NCI-H526 treated with DMSO at 0.1 percent for 48 hours (cell line): ENCODE results near the gene ALOXE3.
A peak's percentile ranks its signal among the peaks of the same experiment; 100 is the strongest.
"Not testable (repeated sequence)": the region's sequence is repeated elsewhere in the genome, so short reads cannot be mapped to it uniquely, and the experiment has no call there.

Source experiments
- DNase-seq: peaks from one replicate; lab custom pipeline; 2025; lab: John Stamatoyannopoulos, UW

ALOXE3 gene

DNA sequence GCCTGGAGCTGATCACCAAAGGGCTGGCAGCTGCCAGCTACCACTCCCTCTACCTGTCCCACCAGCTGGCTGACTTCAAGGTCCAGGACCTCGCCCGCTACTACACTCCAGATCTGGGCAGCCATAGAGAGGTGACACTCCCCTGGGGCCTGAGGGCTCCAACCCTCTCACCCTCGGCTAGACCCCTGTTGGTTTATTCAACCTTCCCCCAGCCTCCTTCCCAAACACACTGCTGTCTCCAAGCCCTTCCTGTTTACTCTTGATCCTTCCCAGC is 48.8 kb downstream of the ALOXE3 start:
- DNase-seq = no peak

DNA sequence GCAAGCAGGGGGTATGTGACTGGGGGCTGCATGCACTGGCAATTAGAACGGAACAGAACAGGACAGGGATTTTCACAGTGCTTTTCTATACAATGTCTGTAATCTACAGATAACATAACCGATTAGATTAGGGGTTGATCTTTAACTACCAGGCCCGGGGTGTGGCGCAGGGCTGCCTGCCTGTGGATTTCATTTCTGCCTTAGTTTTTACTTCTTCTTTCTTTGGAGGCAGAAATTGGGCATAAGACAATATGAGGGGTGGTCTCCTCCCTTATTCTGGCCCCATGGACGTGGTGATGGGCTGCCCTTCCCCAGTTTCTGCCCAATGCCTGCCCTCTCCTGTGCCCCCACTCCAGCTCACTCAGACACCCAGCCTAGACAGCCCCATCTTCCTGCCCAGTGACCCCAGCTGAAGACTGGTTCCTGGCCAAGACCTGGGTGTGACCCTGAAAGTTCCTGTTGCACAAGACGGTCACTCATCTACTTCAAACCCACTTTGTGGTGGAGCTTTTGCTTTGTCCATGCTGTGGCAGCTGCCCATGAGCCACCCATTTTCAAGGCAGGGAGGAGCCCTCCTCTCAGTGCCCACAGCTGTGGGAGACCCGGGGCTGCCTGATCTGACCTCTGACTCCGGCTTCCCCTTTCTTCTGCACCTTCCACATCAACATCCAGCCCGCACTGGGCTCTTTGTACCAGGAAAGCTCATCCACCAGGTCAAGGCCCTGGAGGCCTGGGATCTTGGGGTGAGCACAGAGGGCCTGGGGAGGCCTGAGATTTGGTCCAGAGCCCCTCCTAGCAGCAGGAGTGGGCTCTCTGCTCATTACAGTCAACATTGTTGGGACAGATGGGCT is 49.4 kb downstream of the ALOXE3 start:
- no peak for DNase-seq

DNA sequence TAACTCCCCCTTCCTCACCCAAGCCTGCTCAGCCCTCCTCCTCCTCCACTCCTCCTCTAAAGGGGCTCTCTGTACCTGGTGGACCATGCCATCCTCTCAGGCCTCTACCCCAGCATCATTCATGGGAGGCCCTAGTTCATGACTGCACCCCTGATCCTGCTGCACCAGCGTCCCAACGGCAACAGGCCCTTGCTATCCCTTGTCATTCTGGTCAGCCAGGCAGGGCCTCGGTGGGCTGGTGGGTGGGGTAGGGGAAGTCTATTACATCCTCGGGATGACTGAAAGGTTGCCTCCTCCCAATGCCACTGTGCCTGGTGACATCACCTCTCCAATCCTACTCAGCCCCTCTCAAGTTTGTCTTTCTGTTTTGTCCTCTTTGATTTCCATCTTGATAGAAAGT is 50.5 kb downstream of the ALOXE3 start:
- DNase-seq = no peak

DNA sequence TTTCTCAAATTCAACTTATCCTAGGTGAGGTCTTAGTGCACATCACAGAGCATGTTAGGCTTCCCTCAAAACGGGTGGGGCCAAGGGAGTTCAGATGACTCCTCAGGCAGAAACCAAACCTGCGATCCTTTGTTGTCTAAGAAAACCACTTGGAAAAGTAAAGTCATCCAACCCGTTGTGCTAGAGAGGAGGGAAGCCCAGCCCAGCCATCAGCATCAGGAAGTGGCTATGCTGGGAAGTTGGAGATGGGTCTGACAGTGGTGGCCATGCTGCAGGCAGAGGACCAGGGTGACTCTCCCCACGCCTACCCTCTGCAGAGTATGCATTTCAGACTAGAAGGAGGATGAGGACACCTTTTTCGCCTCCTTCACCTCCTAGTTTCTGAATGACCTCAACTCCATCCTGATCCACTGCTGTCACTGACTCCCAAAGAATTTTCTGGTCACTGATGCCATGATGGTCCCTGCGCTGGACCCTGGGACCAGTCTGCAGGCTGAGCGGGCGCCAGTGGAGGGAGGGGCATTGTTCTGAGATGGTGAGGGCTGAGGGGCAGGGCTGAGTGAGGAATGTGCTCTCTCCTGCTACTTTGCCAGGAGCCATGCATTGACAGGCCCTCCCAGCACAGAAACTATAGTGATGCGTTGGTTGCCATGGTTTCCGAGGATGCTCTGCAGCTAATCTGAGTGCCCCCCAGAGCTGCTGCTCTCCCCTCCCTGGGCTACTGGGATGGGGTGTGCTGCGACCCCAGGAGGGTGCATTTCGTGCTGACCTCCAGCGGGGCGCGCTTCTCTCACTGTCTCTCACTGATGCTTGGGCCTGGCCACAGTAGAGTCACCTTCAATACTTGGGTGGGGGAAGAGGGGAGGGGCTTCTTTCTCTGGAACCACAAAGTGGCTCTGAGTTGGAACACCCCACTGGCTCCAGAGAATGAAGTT is 51.2 kb downstream of the ALOXE3 start:
- DNase-seq = no peak

GRCh38 chr17:8064561-8065019 is 53.7 kb downstream of the ALOXE3 start:
- DNase-seq = no peak

- DNase-seq = no peak
Observed at GRCh38 chr17:8063761-8064534, 54.4 kb downstream of the ALOXE3 start.

- DNase-seq = no peak
Observed at GRCh38 chr17:8062807-8063483, 55.4 kb downstream of the ALOXE3 start.

GRCh38 chr17:8062435-8062806 is 55.9 kb downstream of the ALOXE3 start:
- no peak for DNase-seq

- DNase-seq = not testable (repeated sequence)
Observed at GRCh38 chr17:8061851-8062250, 56.5 kb downstream of the ALOXE3 start.

DNA sequence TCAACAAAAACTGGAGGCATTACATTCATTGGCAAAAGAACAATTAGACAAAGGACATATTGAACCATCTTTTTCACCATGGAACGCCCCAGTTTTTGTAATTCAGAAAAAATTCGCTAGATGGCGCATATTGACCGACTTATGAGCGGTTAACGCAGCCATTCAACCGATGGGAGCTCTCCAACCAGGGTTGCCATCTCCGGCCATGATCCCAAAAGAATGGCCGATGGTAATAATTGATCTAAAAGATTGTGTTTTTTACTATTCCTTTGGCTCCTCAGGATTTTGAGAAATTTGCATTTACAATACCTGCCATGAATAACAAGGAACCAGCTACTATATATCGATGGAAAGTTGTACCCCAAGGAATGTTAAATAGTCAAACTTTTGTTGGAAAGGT is 58.0 kb downstream of the ALOXE3 start:
- peak; percentile 13 for DNase-seq

DNA sequence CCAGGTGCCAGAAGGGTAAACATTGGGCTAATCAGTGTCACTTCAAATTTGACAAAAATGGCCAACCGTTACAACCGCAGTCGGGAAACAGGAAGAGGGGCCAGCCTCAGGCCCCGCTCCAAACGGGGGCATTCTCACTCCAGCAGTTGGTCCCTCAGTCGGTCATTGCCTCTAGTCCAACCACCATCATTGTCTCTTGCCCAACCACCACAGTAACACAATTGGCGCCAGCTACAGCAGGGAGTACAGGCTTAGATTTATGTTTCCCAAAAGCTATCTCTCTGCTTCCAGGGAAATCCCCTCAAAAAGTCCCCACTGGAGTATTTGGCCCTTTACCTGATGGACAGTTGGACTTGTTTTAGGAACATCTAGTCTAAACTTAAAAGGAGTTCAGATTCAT is 59.2 kb downstream of the ALOXE3 start:
- no peak for DNase-seq

GRCh38 chr17:8057691-8058114 is 60.6 kb downstream of the ALOXE3 start:
- peak; percentile 70 for DNase-seq

- DNase-seq = no peak
Observed at GRCh38 chr17:8056976-8057625, 61.2 kb downstream of the ALOXE3 start.

GRCh38 chr17:8056232-8056975 is 61.9 kb downstream of the ALOXE3 start:
- no peak for DNase-seq

DNA sequence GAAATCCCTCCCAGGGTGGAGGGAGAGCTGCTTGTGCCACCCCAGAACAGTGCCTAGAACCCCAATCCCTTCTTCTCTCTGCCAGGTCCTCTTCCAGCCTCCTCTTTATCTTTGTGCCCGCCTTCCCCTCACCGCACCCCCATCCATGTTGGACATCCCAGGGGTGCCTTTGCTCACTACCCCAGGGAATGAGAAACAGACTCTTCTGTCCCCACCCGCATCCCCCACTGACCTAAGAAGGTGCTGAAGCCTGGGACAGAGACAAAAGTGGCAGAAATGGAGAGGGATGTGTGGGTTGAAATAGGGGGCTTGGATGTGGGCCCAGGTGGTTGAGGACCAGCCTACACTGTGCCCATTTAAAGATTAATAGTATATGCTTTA is 62.5 kb downstream of the ALOXE3 start:
- no peak for DNase-seq

DNA sequence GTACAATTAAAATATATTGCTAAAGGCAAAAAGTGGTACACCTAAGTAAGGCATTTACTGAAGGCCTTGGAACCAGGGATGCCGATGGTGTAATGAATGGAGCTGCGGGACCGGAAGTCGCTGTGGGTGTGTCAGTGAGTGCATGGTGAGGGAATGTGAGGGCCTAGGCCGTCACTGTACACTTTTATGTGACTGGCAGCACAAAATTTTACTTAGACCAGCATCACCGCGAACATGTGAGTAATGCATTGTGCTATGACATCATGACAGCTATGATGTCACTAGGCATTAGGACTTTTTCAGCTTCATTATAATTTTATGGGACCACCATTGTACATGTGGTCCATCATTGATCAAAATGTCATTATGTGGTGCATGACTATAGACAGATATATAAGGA is 64.7 kb downstream of the ALOXE3 start:
- DNase-seq = no peak

- DNase-seq = no peak
Observed at GRCh38 chr17:8052256-8053252, 65.8 kb downstream of the ALOXE3 start.

GRCh38 chr17:8051831-8052230 is 66.5 kb downstream of the ALOXE3 start:
- DNase-seq = no peak

DNA sequence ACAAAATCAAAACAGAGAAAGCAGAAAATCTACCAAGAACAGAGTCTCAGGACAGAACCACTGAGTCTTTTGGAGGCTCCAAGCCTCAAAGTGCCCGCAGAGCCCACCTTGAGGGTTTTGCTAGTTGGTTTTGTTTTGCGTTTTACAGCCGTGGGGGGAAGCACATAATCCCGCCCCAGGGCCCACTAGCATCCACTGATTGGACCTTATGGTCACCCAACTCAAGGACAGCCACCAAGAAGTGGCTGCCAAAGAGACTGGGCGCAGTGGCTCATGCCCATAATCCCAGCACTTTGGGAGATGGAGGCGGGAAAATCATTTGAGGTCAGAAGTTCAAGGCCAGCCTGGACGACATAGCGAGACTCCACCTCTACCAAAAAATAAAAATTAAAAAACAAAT is 69.6 kb downstream of the ALOXE3 start:
- no peak for DNase-seq
